ENCODE results near the gene PTOV1.

The PTOV1 gene

GRCh38 chr19:49845414-49845813 lies 5.5 kb upstream of the PTOV1 start:
- no peak for DNase-seq

- DNase-seq, result no peak
Measured at GRCh38 chr19:49846408-49846807, 4.6 kb upstream of the PTOV1 start.

GRCh38 chr19:49847731-49848696 lies 2.9 kb upstream of the PTOV1 start:
- DNase-seq, result peak; percentile 75 to 88 (median 88)

GRCh38 chr19:49848938-49849337 lies 2.0 kb upstream of the PTOV1 start:
- no peak for DNase-seq

GRCh38 chr19:49849433-49850220 lies 1.3 kb upstream of the PTOV1 start:
- no peak for DNase-seq

- DNase-seq, result no peak
Measured at GRCh38 chr19:49850221-49850486, 805 bp upstream of the PTOV1 start.

- peak in 2 of 3 donors; percentile 13 to 46 for DNase-seq
Measured at GRCh38 chr19:49851456-49852259, 699 bp downstream of the PTOV1 start.

GRCh38 chr19:49852631-49853126 lies 1.7 kb downstream of the PTOV1 start:
- no peak for DNase-seq

GRCh38 chr19:49853852-49854377 lies 3.0 kb downstream of the PTOV1 start:
- DNase-seq, result no peak

GRCh38 chr19:49854378-49855263 lies 3.7 kb downstream of the PTOV1 start:
- DNase-seq, result no peak

- no peak for DNase-seq
Measured at GRCh38 chr19:49855277-49855675, 4.3 kb downstream of the PTOV1 start.

GRCh38 chr19:49855676-49856573 lies 5.0 kb downstream of the PTOV1 start:
- DNase-seq, result no peak

- DNase-seq, result no peak
Measured at GRCh38 chr19:49856574-49857021, 5.6 kb downstream of the PTOV1 start.

- no peak for DNase-seq
Measured at GRCh38 chr19:49857061-49857837, 6.3 kb downstream of the PTOV1 start.

GRCh38 chr19:49857838-49858087 lies 6.8 kb downstream of the PTOV1 start:
- no peak for DNase-seq

- no peak for DNase-seq
Measured at GRCh38 chr19:49858088-49858985, 7.4 kb downstream of the PTOV1 start.

- no peak for DNase-seq
Measured at GRCh38 chr19:49859682-49860335, 8.8 kb downstream of the PTOV1 start.

All from suppressor macrophage treated with lipopolysaccharide for 1 hour (primary cell).